Choroid plexus epithelial cell (primary cell): ENCODE data around the gene ATP6V0A1.
"Not testable (repeated sequence)": the region's sequence is repeated elsewhere in the genome, so short reads cannot be mapped to it uniquely, and the experiment has no call there.

Source experiments
- DNase-seq: peaks from one replicate; pipeline ENCODE4 v3.0.0-alpha.2; 2010; ENCODE audit warnings: low read depth
- H3K4me3 ChIP-seq: 2 replicates; pipeline ENCODE4 v1.5.1; 2011; ENCODE audit warnings: low read depth, mild to moderate bottlenecking, control low read depth, low read length, moderate library complexity
- TF ChIP-seq, protein P1 (sequence below): conservative IDR thresholded peaks from 2 replicates; pipeline ENCODE4 v1.5.1; 2011; ENCODE audit warnings: low read depth, mild to moderate bottlenecking, control low read depth, inconsistent platforms, low read length, moderate library complexity

Gene ATP6V0A1

DNA sequence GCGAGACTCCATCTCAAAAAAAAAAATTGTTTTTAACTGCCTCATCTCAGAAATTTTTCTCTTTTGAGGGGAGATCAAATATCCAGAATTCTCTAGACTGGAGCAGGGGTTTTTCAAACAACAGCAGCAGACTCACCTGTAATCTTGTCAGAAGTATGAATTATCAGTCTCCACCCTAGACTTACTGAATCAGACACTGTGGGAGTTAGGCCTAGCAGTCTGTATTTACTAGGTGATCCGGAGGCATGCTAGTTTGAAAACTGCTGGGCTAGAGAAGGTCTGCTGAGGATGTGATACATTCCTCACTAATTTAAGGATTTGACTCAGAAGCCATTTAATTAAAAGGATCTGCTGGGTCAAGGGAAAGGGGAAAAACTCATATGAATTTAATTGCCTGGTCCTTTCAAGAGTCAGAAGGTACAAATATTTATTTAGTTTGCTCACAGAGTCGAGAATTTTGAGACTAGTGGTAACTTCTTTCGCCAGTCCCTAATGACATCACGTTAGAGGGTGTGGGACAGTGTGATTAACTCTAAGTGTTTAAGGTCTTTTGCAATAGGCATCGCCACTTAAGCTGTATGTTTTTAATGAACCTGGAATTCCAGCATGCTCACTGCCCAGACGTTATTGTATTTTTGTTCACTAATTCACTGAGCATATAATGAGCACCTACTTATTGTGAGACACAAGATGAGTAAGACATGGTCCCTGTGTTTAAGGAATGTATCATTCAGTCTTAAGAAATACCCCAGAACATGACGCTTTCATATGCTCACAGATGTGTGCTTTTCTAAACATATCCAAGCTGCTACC, 14.2 kb downstream of the ATP6V0A1 start:
- TF ChIP-seq, protein P1, sequence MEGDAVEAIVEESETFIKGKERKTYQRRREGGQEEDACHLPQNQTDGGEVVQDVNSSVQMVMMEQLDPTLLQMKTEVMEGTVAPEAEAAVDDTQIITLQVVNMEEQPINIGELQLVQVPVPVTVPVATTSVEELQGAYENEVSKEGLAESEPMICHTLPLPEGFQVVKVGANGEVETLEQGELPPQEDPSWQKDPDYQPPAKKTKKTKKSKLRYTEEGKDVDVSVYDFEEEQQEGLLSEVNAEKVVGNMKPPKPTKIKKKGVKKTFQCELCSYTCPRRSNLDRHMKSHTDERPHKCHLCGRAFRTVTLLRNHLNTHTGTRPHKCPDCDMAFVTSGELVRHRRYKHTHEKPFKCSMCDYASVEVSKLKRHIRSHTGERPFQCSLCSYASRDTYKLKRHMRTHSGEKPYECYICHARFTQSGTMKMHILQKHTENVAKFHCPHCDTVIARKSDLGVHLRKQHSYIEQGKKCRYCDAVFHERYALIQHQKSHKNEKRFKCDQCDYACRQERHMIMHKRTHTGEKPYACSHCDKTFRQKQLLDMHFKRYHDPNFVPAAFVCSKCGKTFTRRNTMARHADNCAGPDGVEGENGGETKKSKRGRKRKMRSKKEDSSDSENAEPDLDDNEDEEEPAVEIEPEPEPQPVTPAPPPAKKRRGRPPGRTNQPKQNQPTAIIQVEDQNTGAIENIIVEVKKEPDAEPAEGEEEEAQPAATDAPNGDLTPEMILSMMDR = no peak
- no peak overlapping the region for H3K4me3 ChIP-seq
- peak; percentile 89 for DNase-seq

DNA sequence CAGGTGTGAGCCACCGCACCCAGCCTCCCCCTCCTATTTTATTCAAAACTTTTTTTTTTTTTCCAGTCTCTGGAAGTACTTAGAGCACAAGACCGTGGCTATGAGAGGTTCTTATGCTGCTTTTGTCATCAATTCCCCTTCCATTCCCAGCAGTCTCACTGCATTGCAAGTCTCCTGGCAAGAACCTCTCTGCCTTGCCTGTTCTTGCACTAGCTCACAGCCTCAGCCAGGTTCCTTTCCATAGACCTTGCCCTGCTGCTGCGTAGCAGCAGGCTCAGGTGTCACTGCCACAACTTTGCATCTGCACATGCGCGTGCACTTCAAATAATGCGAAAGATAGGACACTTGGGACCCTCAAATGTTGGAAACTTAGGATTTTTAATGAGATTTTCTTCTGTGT, 15.6 kb downstream of the ATP6V0A1 start:
- DNase-seq = no peak

DNA sequence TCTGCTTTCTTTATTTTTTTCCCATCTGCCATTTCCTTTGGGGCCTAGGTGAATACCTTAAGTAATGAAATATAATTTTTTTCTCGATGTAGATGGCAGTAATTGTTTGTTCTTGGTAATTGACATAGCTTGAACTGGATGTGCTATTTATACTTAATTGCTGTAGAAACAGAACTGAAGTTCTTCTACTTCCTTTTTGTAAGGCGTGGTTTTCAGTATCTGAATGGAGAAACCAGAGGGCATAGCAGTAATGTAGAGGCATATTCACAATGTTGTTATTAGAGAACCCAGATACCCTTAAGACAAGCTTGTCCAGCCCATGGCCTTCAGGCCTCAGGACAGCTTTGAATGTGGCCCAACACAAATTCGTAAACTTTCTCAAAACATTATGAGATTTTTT, 16.4 kb downstream of the ATP6V0A1 start:
- DNase-seq = no peak
- TF ChIP-seq, protein P1 = no peak
- no peak overlapping the region for H3K4me3 ChIP-seq

More for the DNA sequence above, 15.6 kb downstream of the ATP6V0A1 start:
- TF ChIP-seq, protein P1 = no peak
- H3K4me3 ChIP-seq = no peak overlapping the region

DNA sequence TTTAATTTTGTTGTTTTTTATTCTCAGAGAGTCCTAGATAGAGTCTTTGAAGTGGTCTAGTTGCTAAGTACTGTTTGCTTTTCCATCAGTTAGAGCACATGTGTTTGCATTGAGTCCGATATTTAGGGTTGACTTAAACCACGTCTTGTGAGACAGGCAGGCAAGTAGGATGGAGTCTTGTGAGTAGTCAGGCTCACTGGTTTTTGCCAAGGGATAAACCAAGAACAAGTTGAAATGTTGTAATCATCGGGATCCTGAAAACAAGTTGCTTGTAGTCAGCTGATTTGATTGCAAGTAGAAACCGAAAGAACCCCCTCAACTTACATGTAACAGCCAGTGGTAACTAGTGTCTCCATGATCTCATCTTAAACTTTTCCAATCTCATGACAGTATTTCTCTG, 17.2 kb downstream of the ATP6V0A1 start:
- H3K4me3 ChIP-seq = no peak overlapping the region
- peak; percentile 18 for DNase-seq
- TF ChIP-seq, protein P1 = no peak

DNA sequence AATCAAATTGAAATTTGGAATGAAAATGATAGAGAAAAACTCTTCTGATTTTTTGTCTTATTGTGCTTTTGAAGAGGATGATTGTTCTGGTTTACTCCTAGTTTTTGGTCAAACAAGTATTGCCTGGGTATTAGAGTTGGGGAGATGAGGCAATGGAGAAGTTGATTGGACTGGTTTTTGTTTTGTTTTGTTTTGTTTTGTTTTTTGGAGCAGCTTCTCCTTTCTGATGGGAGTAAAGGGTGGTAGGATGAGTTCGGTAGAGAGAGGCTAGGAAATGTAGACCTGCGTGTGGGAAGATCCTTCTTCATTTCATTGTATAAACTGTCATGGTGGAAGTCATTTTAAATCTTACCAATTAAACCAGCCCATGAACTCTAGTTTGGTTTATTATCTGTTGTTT, 17.7 kb downstream of the ATP6V0A1 start:
- no peak overlapping the region for H3K4me3 ChIP-seq
- TF ChIP-seq, protein P1 = no peak
- DNase-seq = no peak

DNA sequence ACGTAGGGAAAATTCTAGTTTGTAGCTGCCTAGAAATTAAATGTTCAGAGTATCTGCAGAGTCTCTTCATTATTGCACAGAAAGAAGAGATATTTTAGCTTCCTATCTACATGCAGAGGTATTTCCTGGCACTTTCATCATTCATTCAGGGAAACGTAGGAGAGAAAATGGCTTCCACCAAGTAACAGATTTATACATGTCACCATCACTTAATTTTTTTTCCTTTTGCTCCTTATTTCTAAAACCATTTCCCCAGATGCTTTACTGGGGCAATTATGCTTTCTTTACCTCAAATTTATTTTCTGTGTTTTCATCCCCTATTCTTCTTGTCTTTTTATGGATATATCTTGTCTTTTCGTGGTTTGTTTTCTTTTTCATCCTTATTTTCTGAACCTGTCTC, 18.5 kb downstream of the ATP6V0A1 start:
- TF ChIP-seq, protein P1 = no peak
- H3K4me3 ChIP-seq = no peak overlapping the region
- DNase-seq = no peak

DNA sequence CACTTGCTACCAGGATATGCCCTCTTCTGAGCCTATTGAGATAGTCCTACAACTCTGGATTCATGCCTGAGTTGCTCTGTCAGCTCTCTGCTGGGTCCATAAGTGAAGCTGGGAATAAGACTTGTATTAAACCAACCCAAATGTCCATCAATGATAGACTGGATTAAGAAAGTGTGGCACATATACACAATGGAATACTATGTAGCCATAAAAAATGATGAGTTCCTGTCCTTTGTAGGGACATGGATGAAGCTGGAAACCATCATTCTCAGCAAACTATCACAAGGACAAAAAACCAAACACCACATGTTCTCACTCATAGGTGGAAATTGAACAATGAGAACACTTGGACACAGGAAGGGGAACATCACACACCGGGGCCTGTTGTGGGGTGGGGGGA, 19.1 kb downstream of the ATP6V0A1 start:
- DNase-seq, H3K4me3 ChIP-seq: not testable (repeated sequence)
